ENCODE results near the gene AP2A2.

AP2A2 gene

GRCh38 chr11:1034456-1035295 lies 109.0 kb downstream of the AP2A2 start:
- H3K27ac ChIP-seq: no peak overlapping the region
- no peak for TF ChIP-seq CTCF (conservative IDR thresholded peaks at IDR 0.05)

GRCh38 chr11:1035577-1036283 lies 110.1 kb downstream of the AP2A2 start:
- no peak for TF ChIP-seq CTCF (conservative IDR thresholded peaks at IDR 0.05)

GRCh38 chr11:1036303-1036923 lies 110.7 kb downstream of the AP2A2 start, which contains the start of gene MUC6:
Gene MUC6 (minus strand): TSS chr11:1036718. CDS start chr11:1036655, 63 bp downstream.
- no peak within 1 kb of the TSS for H3K27ac ChIP-seq
- TF ChIP-seq CTCF (conservative IDR thresholded peaks at IDR 0.05): no peak

More at GRCh38 chr11:1035577-1036283, 110.1 kb downstream of the AP2A2 start:
- no peak overlapping the region for H3K27ac ChIP-seq

DNA sequence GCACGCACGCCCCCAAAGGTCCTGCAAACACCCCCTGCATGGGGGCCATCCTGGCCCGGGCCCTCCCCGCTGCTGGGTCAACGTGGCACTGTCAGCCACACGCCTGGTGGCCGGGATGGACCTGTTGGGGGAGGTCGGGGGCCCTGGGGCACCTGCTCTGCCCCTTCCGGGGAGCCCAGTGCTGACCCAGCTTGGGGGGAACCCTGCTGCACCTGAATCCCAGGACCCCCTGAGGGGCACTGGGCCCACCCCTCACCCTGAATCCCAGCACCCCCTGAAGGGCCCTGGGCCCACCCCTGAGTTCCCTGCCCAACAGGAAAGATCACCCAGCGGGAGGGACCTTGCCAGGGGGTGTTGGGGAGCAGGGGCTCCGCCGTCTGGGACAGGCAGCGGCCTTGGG lies 111.3 kb downstream of the AP2A2 start:
- no peak for TF ChIP-seq CTCF (conservative IDR thresholded peaks at IDR 0.05)
- no peak overlapping the region for H3K27ac ChIP-seq

DNA sequence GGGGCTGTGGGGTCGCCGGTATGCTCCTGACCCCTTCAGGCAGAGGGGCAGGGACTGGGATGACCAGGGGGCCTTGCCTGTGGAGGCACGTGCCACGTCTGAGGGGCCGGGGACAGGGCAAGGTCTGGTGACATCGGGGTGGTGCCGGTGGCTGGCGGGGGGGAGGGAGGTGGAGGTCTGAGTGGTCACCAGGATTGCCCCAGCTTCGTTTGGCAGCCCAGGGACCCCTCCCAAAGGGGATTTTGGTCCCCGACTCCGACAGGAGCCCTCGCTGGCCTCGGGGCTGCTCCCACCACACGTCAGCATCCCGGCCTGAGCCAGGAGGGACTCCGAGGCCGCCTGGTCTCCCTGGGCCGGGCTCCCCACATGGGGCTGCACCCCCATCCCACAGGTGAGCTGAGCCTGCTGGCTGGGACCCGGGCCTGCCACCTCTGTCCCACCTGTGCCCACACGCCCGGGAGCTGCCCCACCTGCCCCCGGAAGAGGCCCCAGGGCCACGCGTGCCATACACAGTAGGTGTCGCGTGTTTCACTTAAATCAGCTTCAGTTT lies 111.9 kb downstream of the AP2A2 start:
- TF ChIP-seq CTCF (conservative IDR thresholded peaks at IDR 0.05): no peak
- H3K27ac ChIP-seq: no peak overlapping the region

DNA sequence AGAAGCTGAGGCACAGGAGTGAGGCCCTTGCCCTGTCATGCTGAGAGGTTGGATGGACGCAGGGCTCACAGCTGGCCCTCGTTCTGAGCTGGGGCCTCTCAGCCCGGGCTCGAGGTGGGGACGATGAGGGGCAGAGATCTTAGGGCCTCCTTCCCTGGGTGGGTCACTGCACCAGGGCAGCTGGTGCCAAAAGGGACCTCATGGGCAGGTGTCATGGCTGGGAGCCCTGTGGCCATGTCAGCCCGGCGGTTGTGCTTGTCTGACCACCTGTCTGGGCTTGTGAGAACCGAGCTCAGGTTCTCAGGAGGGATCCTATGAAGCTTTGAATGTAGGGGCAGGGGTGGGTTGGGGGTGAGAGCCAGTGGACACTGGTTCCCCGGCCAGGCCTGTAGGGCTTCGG lies 112.7 kb downstream of the AP2A2 start:
- no peak for TF ChIP-seq CTCF (conservative IDR thresholded peaks at IDR 0.05)

DNA sequence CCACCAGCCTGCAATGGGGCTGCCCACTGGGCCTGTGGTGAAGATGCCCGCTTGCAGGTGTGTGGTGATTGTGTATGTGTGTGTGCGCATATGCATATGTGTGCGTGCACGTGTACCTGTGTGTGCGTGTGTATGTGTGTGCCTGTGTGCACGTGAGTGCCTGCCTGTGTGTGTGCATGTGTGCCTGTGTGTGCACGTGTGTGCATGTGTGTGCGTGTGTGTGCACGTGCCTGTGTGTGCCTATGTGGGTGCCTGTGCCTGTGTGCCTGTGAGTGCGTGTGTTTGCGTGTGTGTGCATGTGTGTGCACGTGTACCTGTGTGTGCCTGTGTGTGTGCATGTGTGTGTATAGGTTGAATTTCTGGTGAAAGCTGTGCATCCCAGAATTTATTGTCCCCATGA lies 113.3 kb downstream of the AP2A2 start:
- no peak overlapping the region for H3K27ac ChIP-seq
- no peak for TF ChIP-seq CTCF (conservative IDR thresholded peaks at IDR 0.05)

More for the DNA sequence above, 112.7 kb downstream of the AP2A2 start:
- no peak overlapping the region for H3K27ac ChIP-seq

All from VCaP (cell line).